Activated naive CD4-positive, alpha-beta T cell treated with anti-CD3 and anti-CD28 coated beads for 36 hours (primary cell): ENCODE measurements around the gene C16orf92. TPM values are rescaled to one million over a fixed set of nuclear protein-coding genes. Genes with fewer than 3 reads are reported as not detected.
A peak's percentile ranks its signal among the peaks of the same experiment; 100 is the strongest.
"Not testable (repeated sequence)": the region's sequence is repeated elsewhere in the genome, so short reads cannot be mapped to it uniquely, and the experiment has no call there.

Experiments used
- CTCF ChIA-PET: fragments of 350-600 bp; sonication (Branson Sonifier 250); formaldehyde crosslinking; loops from one replicate; lab custom pipeline; 2021; ENCODE audit warnings: antibody characterized with exemption; lab: Charles Lee
- DNase-seq: peaks from one replicate; pipeline ENCODE4 v3.0.0-alpha.2; 2020
- H3K27ac Mint-ChIP-seq: one replicate; pipeline ENCODE4 v1.8.0; 2021; ENCODE audit warnings: mild to moderate bottlenecking, mixed read lengths
- H3K27me3 Mint-ChIP-seq: one replicate; pipeline ENCODE4 v1.8.0; 2021; ENCODE audit warnings: low read depth, mixed read lengths
- H3K36me3 Mint-ChIP-seq: one replicate; pipeline ENCODE4 v1.8.0; 2021; ENCODE audit warnings: low read depth, mixed read lengths
- H3K4me1 Mint-ChIP-seq: one replicate; pipeline ENCODE4 v1.8.0; 2021; ENCODE audit warnings: low read depth, mixed read lengths
- H3K4me3 Mint-ChIP-seq: one replicate; pipeline ENCODE4 v1.8.0; 2021; ENCODE audit warnings: mild to moderate bottlenecking, moderate library complexity, mixed read lengths
- H3K9me3 Mint-ChIP-seq: one replicate; pipeline ENCODE4 v1.8.0; 2021; ENCODE audit warnings: mixed read lengths
- intact Hi-C: fragments of 100-400 bp; cut with micrococcal nuclease; formaldehyde crosslinking; loops from one replicate; pipeline ENCODE4 v1.15.1; 2023
- total RNA-seq, 2 experiments: library from RNA; stranded (reverse); gene quantifications; one replicate each; pipeline ENCODE4 v1.2.3, GENCODE V29; 2021

The C16orf92 gene
- total RNA-seq, 2 experiments from 2014 or later, result not detected

DNA sequence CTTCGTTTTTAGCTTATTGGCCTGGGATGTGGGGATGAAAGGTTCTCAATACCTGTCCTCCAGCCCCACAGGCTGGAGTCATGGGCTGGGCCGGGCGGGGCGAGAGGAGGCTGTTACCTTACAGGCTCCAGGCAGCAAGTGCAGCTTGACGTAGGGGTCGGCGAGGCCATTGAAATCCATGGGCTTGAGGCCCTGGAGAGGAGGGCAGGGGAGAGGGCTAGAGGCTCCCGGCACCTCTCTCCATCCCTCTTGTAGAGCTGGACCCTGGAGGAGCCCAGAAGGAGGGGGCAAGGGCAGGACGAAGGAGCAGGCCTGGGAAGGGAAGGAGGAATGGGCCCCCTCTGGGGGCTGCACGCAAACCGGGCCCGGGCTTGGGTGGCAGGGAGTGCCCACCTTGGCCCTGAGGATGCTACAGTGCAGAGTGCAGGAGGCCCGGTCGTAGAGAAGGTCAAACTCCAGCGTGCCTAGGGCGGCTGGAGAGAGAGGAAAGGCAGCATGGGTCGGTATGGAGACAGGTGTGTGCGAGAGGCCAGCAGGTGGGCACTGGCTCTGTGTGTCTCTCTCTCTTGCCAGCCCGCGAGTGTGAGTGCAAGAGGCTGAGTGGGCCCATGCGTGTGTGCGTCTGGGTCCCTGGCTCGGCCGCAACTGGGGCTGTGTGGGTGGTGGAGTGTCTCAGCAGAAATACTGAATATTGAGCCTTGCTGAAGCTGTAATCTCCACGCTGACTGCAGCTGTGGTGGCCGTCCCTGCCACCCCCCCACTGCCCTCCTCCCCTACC is 13.7 kb upstream of the C16orf92 start:
- DNase-seq, result no peak
- H3K4me3 Mint-ChIP-seq, result no peak overlapping the region
- intact Hi-C loops, result loop anchor here (5.0 kb wide), 1 partner anchor 37 kb away; the partner anchor contains the start of gene TAOK2
- CTCF ChIA-PET, result interaction anchor here (0.9 kb wide), 1 partner anchor 11 kb away, joined by 3 read pairs; no protein-coding TSS in a partner anchor
- H3K9me3 Mint-ChIP-seq, result no peaks in the 10 kb centered on the region
- H3K36me3 Mint-ChIP-seq, result no peaks in the 10 kb centered on the region
- peaks cover 18% of the 10 kb centered on the region for H3K27me3 Mint-ChIP-seq
- no peak overlapping the region for H3K27ac Mint-ChIP-seq
- H3K4me1 Mint-ChIP-seq, result peaks cover 7% of the 10 kb centered on the region

DNA sequence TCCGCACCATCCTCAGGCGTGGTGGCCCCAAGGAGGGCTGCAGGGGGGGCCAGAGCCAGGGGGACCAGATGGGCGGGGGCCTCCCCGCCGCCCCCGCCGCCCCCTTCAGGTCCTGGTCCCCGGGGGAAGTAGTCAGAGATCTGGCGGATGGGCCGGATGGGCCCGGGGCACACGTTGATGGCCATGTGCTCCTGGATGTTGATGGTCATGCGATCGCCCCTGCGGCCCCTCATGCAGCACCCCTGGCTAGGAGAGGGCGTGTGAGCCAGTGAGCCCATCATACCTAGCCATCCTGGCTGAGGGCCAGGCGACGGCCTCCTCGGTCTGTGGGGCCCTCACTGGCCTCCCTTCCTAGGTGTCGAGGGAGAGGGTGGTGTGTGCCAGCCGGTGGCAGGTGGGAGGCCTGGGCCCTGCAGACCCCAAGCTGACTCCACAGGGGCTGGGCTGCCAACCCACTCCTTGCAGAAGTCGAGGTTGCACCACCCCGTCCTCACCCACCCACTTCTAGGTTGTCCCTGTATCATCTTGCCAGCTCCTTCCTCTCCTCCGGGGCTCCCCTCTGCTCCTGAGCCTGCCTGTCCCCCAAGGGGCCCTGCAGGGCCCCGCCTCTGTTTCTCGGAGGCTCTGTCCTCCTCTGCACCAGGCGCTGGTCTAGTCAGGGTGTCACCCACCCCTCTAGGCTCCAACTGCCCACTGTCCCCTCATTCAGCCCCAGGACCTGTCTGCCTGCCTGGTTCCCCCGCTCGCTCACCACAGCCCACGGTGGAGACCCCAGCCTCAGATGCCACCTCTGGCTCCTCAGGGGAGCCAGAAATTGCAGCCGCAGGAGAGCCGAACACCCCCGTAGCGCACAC is 12.8 kb upstream of the C16orf92 start:
- no peak overlapping the region for H3K27ac Mint-ChIP-seq
- DNase-seq, result no peak
- H3K27me3 Mint-ChIP-seq, result peaks cover 18% of the 10 kb centered on the region
- intact Hi-C loops, result loop anchor here (1.0 to 5.0 kb wide), 2 partner anchors 22 to 38 kb away; partner anchors contain the start of gene TAOK2
- no peaks in the 10 kb centered on the region for H3K36me3 Mint-ChIP-seq
- H3K9me3 Mint-ChIP-seq, result no peaks in the 10 kb centered on the region
- peaks cover 7% of the 10 kb centered on the region for H3K4me1 Mint-ChIP-seq
- CTCF ChIA-PET, result no interaction called here
- peak overlapping the region; percentile 60 for H3K4me3 Mint-ChIP-seq

DNA sequence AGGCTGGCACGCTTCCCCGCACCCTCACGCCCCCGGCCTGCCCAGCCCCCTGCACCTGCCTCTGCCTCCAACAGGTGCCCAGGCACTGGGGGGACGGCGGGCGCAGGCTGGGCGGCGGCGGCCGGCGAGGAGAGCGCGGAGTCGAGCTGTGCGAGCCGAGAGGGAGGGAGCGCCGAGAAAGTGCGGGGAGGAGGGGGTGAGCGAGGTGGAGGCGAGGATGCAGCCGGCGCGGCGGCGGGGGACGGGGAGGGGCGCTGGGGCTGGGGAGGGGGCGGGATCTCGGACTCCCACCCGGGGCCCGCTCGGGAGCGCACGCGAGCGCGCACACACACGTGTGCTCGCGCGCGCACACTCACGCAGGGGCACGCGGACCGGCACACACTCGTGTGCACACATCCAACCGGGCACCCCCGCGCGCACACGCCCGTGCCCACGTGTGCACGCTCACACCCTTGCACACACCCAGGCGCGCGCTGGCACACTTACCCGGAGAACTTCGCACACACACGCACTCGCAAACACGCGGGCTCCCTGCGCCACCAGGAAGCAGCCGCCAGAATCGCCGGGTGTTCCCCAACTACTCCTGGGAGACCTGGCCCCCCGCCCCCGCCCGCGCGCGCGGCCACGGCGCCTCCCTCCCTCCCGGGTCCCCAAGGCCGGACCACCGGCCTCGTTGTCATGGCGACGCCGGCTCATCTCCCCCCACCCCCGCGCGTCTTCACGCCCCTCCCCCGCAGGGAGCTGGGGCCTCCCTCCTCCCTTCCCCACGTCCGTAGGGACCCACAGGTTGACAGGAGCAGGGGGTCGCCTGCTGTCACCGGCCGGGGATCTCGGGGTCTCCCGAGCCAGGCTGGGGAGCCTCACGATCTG is 11.9 kb upstream of the C16orf92 start, which contains the start of gene DOC2A:
TSS of gene DOC2A (minus strand) at position 184 of the 870 bp plus-strand sequence. CDS start 805 bp downstream, outside the sequence.
- Mint-ChIP-seq H3K27me3 (peaks cover 18% of the 10 kb centered on the region), H3K36me3 (no peaks in the 10 kb centered on the region), H3K4me3 (peak within 1 kb of the TSS; percentile 72), H3K27ac (no peak within 1 kb of the TSS), H3K9me3 (no peaks in the 10 kb centered on the region), H3K4me1 (peaks cover 7% of the 10 kb centered on the region)
- intact Hi-C loops, result loop anchor here (1.0 kb wide), 1 partner anchor 21 kb away; no protein-coding TSS in a partner anchor
- CTCF ChIA-PET, result interaction anchor here (0.6 kb wide), 1 partner anchor 311 kb away, joined by 3 read pairs; no protein-coding TSS in a partner anchor
- peak; percentile 47 for DNase-seq

DNA sequence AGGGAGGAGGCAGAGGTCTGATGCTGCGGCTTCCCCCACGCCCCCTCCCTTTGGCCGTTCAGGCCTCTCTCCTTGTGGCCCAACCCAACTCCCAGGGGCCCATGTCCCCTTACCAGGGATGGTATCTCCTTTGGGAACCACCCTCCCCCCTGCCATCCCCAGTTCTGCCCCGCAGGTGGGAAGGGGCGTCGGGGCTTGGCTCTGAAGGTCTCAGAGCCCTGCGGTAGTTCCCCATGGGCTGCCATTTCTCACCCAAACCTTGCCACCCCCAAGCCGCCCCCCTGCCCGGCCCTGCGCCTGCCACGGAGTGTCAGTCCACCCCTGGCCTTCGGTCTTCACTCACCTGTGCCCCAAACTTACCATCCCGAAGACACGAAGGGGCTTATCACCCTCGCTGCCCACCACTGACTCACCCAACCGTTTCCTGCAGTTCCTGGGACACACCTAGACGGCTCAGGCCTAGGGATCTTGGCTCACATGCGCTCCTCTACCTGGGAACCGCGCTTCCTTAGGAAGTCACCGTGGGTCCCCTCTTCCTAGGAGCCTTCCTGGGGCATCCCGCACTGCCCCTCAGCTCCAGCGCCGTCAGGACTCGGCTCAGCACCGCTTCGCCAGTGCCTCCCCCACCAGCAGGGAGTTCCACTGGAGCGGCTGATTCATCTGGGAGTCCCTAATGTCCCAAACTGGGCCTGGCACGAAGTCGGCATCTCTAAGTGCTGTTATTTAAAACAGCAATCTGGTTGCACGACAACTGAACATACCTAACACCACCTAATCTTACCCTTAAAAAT is 11.1 kb upstream of the C16orf92 start:
- CTCF ChIA-PET, result interaction anchor here (0.7 kb wide), 1 partner anchor 119 kb away, joined by 3 read pairs; no protein-coding TSS in a partner anchor
- DNase-seq, result no peak
- peaks cover 18% of the 10 kb centered on the region for H3K27me3 Mint-ChIP-seq
- no peaks in the 10 kb centered on the region for H3K9me3 Mint-ChIP-seq
- no peaks in the 10 kb centered on the region for H3K36me3 Mint-ChIP-seq
- H3K4me3 Mint-ChIP-seq, result peak overlapping the region; percentile 72
- peaks cover 7% of the 10 kb centered on the region for H3K4me1 Mint-ChIP-seq
- H3K27ac Mint-ChIP-seq, result no peak overlapping the region
- intact Hi-C loops, result no loop called here

DNA sequence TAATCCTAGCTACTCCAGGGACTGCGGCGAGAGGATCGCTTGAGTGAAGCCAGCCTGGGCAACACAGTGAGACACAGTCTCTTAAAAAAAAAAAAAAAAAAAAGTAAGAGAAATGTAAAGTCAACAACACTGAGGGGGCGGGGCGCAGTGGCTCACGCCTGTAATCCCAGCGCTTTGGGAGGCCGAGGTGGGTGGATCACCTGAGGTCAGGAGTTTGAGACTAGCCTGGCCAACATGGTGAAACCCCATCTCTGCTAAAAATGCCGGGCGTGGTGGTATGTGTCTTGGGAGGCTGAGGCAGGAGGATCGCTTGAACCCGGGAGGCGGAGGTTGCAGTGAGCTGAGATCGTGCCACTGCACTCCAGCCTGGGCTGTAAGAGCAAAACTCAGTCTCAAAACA is 10.4 kb upstream of the C16orf92 start:
- H3K4me1 Mint-ChIP-seq, DNase-seq, intact Hi-C loops, H3K36me3 Mint-ChIP-seq, H3K27ac Mint-ChIP-seq, H3K9me3 Mint-ChIP-seq: not testable (repeated sequence)
- CTCF ChIA-PET, result interaction anchor here (0.7 kb wide), 1 partner anchor 119 kb away, joined by 3 read pairs; no protein-coding TSS in a partner anchor
- peak overlapping the region; percentile 29 for H3K4me3 Mint-ChIP-seq
- peaks cover 18% of the 10 kb centered on the region for H3K27me3 Mint-ChIP-seq

- H3K4me3 Mint-ChIP-seq, H3K4me1 Mint-ChIP-seq, H3K27me3 Mint-ChIP-seq, H3K36me3 Mint-ChIP-seq, intact Hi-C loops, H3K9me3 Mint-ChIP-seq, H3K27ac Mint-ChIP-seq, DNase-seq: not testable (repeated sequence)
- CTCF ChIA-PET, result interaction anchor here (0.6 to 1.8 kb wide), 3 partner anchors 10 to 167 kb away, joined by 3 to 6 read pairs (median 4); no protein-coding TSS in a partner anchor
Measured at GRCh38 chr16:30015450-30015849, 7.5 kb upstream of the C16orf92 start.

DNA sequence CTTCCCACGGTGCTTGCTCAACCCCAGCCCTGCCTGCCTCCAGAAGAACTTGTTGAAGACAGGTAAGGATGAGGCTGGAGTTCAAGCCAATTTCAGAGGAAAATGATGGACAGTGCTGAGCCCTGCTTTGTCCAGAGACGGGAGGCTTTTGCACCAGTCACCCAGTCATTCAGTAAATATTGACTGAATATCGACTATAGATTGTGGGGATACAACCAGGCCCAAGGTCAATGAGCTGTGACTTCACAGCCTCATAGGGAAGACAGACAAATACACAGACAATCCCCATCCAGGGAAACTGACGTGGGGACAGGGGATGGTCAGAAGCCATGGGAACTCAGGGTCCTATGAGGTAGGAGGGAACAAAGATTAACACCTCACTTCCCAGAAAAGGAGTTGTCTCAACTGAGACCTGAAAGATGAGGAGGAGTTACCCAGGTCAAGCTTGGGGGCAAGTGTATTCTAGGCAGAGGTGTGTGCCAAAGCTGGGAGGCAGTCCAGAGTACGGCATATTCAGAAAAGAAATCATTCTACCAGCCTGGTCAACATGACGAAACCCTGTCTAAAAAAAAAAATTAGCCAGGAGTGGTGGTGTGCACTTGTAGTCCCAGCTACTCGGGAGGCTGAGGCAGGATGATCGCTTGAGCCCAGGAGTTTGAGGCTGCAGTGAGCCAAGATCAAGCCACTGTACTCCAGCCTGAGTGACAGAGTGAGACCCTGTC is 6.3 kb upstream of the C16orf92 start:
- peaks cover 6% of the 10 kb centered on the region for H3K4me1 Mint-ChIP-seq
- H3K27me3 Mint-ChIP-seq, result peaks cover 5% of the 10 kb centered on the region

GRCh38 chr16:30017277-30017656 is 5.7 kb upstream of the C16orf92 start:
- intact Hi-C loops, result no loop called here
- no peaks in the 10 kb centered on the region for H3K27me3 Mint-ChIP-seq
- no peak overlapping the region for H3K4me3 Mint-ChIP-seq
- CTCF ChIA-PET, result interaction anchor here (1.8 kb wide), 1 partner anchor 15 kb away, joined by 6 read pairs; no protein-coding TSS in a partner anchor
- no peaks in the 10 kb centered on the region for H3K9me3 Mint-ChIP-seq
- peaks cover 3% of the 10 kb centered on the region for H3K4me1 Mint-ChIP-seq
- DNase-seq, result no peak
- H3K36me3 Mint-ChIP-seq, result no peaks in the 10 kb centered on the region
- H3K27ac Mint-ChIP-seq, result no peak overlapping the region

More for the DNA sequence above, 6.3 kb upstream of the C16orf92 start:
- H3K36me3 Mint-ChIP-seq, result no peaks in the 10 kb centered on the region
- H3K4me3 Mint-ChIP-seq, result no peak overlapping the region
- CTCF ChIA-PET, result interaction anchor here (1.8 kb wide), 1 partner anchor 16 kb away, joined by 6 read pairs; no protein-coding TSS in a partner anchor
- no peak for DNase-seq
- no peaks in the 10 kb centered on the region for H3K9me3 Mint-ChIP-seq
- intact Hi-C loops, result no loop called here
- H3K27ac Mint-ChIP-seq, result no peak overlapping the region

- H3K9me3 Mint-ChIP-seq, DNase-seq, H3K27ac Mint-ChIP-seq, intact Hi-C loops, H3K4me3 Mint-ChIP-seq, CTCF ChIA-PET, H3K36me3 Mint-ChIP-seq, H3K27me3 Mint-ChIP-seq, H3K4me1 Mint-ChIP-seq: not testable (repeated sequence)
Measured at GRCh38 chr16:30017937-30018336, 5.1 kb upstream of the C16orf92 start.

DNA sequence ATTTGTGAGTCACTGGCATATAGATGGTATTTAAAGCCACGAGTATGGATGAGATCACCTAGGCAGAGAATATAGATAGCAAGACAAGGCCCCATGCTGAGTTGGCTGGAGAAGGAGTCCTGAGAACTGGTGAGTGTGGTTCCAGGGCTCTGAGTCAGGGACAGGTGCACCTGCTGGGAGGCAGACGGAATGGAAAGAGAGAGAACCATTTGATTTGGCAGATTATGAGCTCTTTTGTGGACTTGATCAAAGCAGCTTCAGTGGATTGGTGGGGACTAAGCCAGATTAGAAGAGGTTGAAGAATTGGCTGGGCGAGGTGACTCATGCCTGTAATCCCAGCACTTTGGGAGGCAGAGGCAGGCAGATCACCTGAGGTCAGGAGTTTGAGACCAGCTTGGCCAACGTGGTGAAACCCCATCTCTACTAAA is 4.3 kb upstream of the C16orf92 start:
- CTCF ChIA-PET, result interaction anchor here (1.2 to 1.7 kb wide), 2 partner anchors 13 to 318 kb away, joined by 3 to 12 read pairs; partner anchors contain the start of gene TLCD3B
- no peaks in the 10 kb centered on the region for H3K27me3 Mint-ChIP-seq
- no peaks in the 10 kb centered on the region for H3K36me3 Mint-ChIP-seq
- H3K4me3 Mint-ChIP-seq, result no peak overlapping the region
- no peak for DNase-seq
- no peak overlapping the region for H3K27ac Mint-ChIP-seq
- H3K4me1 Mint-ChIP-seq, result peaks cover 3% of the 10 kb centered on the region
- intact Hi-C loops, result no loop called here
- no peaks in the 10 kb centered on the region for H3K9me3 Mint-ChIP-seq
